NCI-H69 (cell line): ENCODE data around the gene EYS.
A peak's percentile ranks its signal among the peaks of the same experiment; 100 is the strongest.
"Not testable (repeated sequence)": the region's sequence is repeated elsewhere in the genome, so short reads cannot be mapped to it uniquely, and the experiment has no call there.

Source experiments
- DNase-seq: peaks from one replicate; lab custom pipeline; 2025; lab: John Stamatoyannopoulos, UW

The EYS gene

GRCh38 chr6:64477391-64477790 is 1229.6 kb downstream of the EYS start:
- DNase-seq, result no peak

GRCh38 chr6:64476935-64477334 is 1230.1 kb downstream of the EYS start:
- DNase-seq, result peak; percentile 24

GRCh38 chr6:64469405-64469804 is 1237.6 kb downstream of the EYS start:
- DNase-seq, result not testable (repeated sequence)

- DNase-seq, result no peak
Measured at GRCh38 chr6:64467656-64468055, 1239.4 kb downstream of the EYS start.

GRCh38 chr6:64459411-64459944 is 1247.5 kb downstream of the EYS start:
- peak; percentile 33 for DNase-seq

- DNase-seq, result not testable (repeated sequence)
Measured at GRCh38 chr6:64448101-64448500, 1258.9 kb downstream of the EYS start.

- DNase-seq, result no peak
Measured at GRCh38 chr6:64445038-64445437, 1262.0 kb downstream of the EYS start.

- no peak for DNase-seq
Measured at GRCh38 chr6:64439274-64439673, 1267.8 kb downstream of the EYS start.

- DNase-seq, result no peak
Measured at GRCh38 chr6:64437996-64438395, 1269.0 kb downstream of the EYS start.

GRCh38 chr6:64429926-64430325 is 1277.1 kb downstream of the EYS start:
- peak; percentile 54 for DNase-seq

- DNase-seq, result no peak
Measured at GRCh38 chr6:64428186-64428585, 1278.8 kb downstream of the EYS start.

- no peak for DNase-seq
Measured at GRCh38 chr6:64415926-64416325, 1291.1 kb downstream of the EYS start.

- DNase-seq, result no peak
Measured at GRCh38 chr6:64411226-64411625, 1295.8 kb downstream of the EYS start.

GRCh38 chr6:64409948-64410347 is 1297.1 kb downstream of the EYS start:
- DNase-seq, result no peak

- DNase-seq, result no peak
Measured at GRCh38 chr6:64404396-64404795, 1302.6 kb downstream of the EYS start.

GRCh38 chr6:64383277-64383676 is 1323.7 kb downstream of the EYS start:
- DNase-seq, result no peak

- DNase-seq, result no peak
Measured at GRCh38 chr6:64376394-64376793, 1330.6 kb downstream of the EYS start.

- no peak for DNase-seq
Measured at GRCh38 chr6:64357430-64357829, 1349.6 kb downstream of the EYS start.

GRCh38 chr6:64347411-64347810 is 1359.6 kb downstream of the EYS start:
- no peak for DNase-seq

GRCh38 chr6:64335195-64335594 is 1371.8 kb downstream of the EYS start:
- no peak for DNase-seq

- DNase-seq, result peak; percentile 20
Measured at GRCh38 chr6:64334636-64335035, 1372.4 kb downstream of the EYS start.

- peak; percentile 80 for DNase-seq
Measured at GRCh38 chr6:64330694-64331307, 1376.2 kb downstream of the EYS start.

- DNase-seq, result no peak
Measured at GRCh38 chr6:64326939-64327338, 1380.1 kb downstream of the EYS start.

GRCh38 chr6:64325093-64325492 is 1381.9 kb downstream of the EYS start:
- DNase-seq, result peak; percentile 26
